ENCODE results near the gene VWA8. TPM values are rescaled to one million over a fixed set of nuclear protein-coding genes. Genes with fewer than 3 reads are reported as not detected.

VWA8 gene
- total and polyA plus RNA-seq, 4 donors, result 7.1 to 50.3 (median 12.4) TPM

- no peak overlapping the region for H3K27ac ChIP-seq (ENCODE audit: low read depth in 1 of 2, low read length in 2 of 2)
- DNase-seq (ENCODE audit: low spot score), result no peak
- H3K4me3 ChIP-seq (ENCODE audit: low read depth in 1 of 3, low read length in 3 of 3), result no peak overlapping the region
- TF ChIP-seq RXRA (IDR thresholded peaks at IDR 0.05) (no peak), REST (IDR thresholded peaks at IDR 0.05) (no peak), ATF3 (IDR thresholded peaks at IDR 0.05) (no peak), NR2F2 (IDR thresholded peaks at IDR 0.05) (no peak), FOXA2 (IDR thresholded peaks at IDR 0.05) (no peak), MAX (IDR thresholded peaks at IDR 0.05) (no peak), HNF4A (conservative IDR thresholded peaks at IDR 0.05) (no peak), ZBTB33 (IDR thresholded peaks at IDR 0.05) (no peak), HNF4G (IDR thresholded peaks at IDR 0.05) (no peak), JUND (IDR thresholded peaks at IDR 0.05) (no peak), EGR1 (IDR thresholded peaks at IDR 0.05; ENCODE audit: low read depth in 2 of 2) (no peak), TAF1 (conservative IDR thresholded peaks at IDR 0.05) (no peak)
- H3K27me3 ChIP-seq (ENCODE audit: control insufficient read depth in 4 of 4, insufficient read depth in 4 of 4, low read length in 3 of 4), result no peaks in the 10 kb centered on the region
- H3K9me3 ChIP-seq (ENCODE audit: control insufficient read depth in 4 of 4, low read length in 3 of 4), result no peaks in the 10 kb centered on the region
- peaks cover 4 to 17% (median 11%) of the 10 kb centered on the region in 4 donors for H3K36me3 ChIP-seq (ENCODE audit: control insufficient read depth in 4 of 4, insufficient read depth in 3 of 4, low read depth in 1 of 4, low read length in 3 of 4)
- H3K9ac ChIP-seq (ENCODE audit: low read depth in 1 of 2, low read length in 2 of 2), result no peak overlapping the region
- WGBS, result 95% methylated on average over 1 of the region's 1 CpG
- H3K4me1 ChIP-seq (ENCODE audit: control insufficient read depth in 4 of 4, insufficient read depth in 4 of 4, low read length in 3 of 4), result peaks cover 0 to 2% (median 0%) of the 10 kb centered on the region in 4 donors
Measured at GRCh38 chr13:41691274-41691673, 269.6 kb downstream of the VWA8 start.

GRCh38 chr13:41682766-41683165, 278.1 kb downstream of the VWA8 start:
- WGBS, result 97% methylated on average over 3 of the region's 3 CpGs
- no peak for TF ChIP-seq HNF4G (IDR thresholded peaks at IDR 0.05)
- TF ChIP-seq JUND (IDR thresholded peaks at IDR 0.05), result no peak
- TF ChIP-seq TAF1 (conservative IDR thresholded peaks at IDR 0.05), result no peak
- TF ChIP-seq HNF4A (conservative IDR thresholded peaks at IDR 0.05), result no peak
- Histone ChIP-seq H3K9ac (ENCODE audit: low read depth in 1 of 2, low read length in 2 of 2) (no peak overlapping the region), H3K27me3 (ENCODE audit: control insufficient read depth in 4 of 4, insufficient read depth in 4 of 4, low read length in 3 of 4) (no peaks in the 10 kb centered on the region), H3K36me3 (ENCODE audit: control insufficient read depth in 4 of 4, insufficient read depth in 3 of 4, low read depth in 1 of 4, low read length in 3 of 4) (peaks cover 5 to 27% (median 23%) of the 10 kb centered on the region in 4 donors), H3K27ac (ENCODE audit: low read depth in 1 of 2, low read length in 2 of 2) (no peak overlapping the region), H3K4me3 (ENCODE audit: low read depth in 1 of 3, low read length in 3 of 3) (no peak overlapping the region), H3K9me3 (ENCODE audit: control insufficient read depth in 4 of 4, low read length in 3 of 4) (no peaks in the 10 kb centered on the region), H3K4me1 (ENCODE audit: control insufficient read depth in 4 of 4, insufficient read depth in 4 of 4, low read length in 3 of 4) (no peaks in the 10 kb centered on the region)
- no peak for DNase-seq (ENCODE audit: low spot score)

GRCh38 chr13:41682001-41682400, 278.9 kb downstream of the VWA8 start:
- Histone ChIP-seq H3K4me3 (ENCODE audit: low read depth in 1 of 3, low read length in 3 of 3) (no peak overlapping the region), H3K27me3 (ENCODE audit: control insufficient read depth in 4 of 4, insufficient read depth in 4 of 4, low read length in 3 of 4) (no peaks in the 10 kb centered on the region), H3K9ac (ENCODE audit: low read depth in 1 of 2, low read length in 2 of 2) (no peak overlapping the region), H3K4me1 (ENCODE audit: control insufficient read depth in 4 of 4, insufficient read depth in 4 of 4, low read length in 3 of 4) (no peaks in the 10 kb centered on the region), H3K36me3 (ENCODE audit: control insufficient read depth in 4 of 4, insufficient read depth in 3 of 4, low read depth in 1 of 4, low read length in 3 of 4) (peaks cover 5 to 27% (median 23%) of the 10 kb centered on the region in 4 donors), H3K27ac (ENCODE audit: low read depth in 1 of 2, low read length in 2 of 2) (no peak overlapping the region), H3K9me3 (ENCODE audit: control insufficient read depth in 4 of 4, low read length in 3 of 4) (no peaks in the 10 kb centered on the region)
- TF ChIP-seq CTCF (IDR thresholded peaks at IDR 0.05; ENCODE audit: low read depth, low read length, missing input control) (no peak), FOXA1 (IDR thresholded peaks at IDR 0.05) (no peak), YY1 (IDR thresholded peaks at IDR 0.05) (no peak)
- 92% methylated on average over 2 of the region's 2 CpGs for WGBS
- DNase-seq (ENCODE audit: low spot score), result no peak
